ENCODE results near the gene AP1M2. TPM values are rescaled to one million over a fixed set of nuclear protein-coding genes. Genes with fewer than 3 reads are reported as not detected.
A peak's percentile ranks its signal among the peaks of the same experiment; 100 is the strongest.

AP1M2 gene
- total RNA-seq, 1 donor from 2014 or later, result 4.5 TPM

DNA sequence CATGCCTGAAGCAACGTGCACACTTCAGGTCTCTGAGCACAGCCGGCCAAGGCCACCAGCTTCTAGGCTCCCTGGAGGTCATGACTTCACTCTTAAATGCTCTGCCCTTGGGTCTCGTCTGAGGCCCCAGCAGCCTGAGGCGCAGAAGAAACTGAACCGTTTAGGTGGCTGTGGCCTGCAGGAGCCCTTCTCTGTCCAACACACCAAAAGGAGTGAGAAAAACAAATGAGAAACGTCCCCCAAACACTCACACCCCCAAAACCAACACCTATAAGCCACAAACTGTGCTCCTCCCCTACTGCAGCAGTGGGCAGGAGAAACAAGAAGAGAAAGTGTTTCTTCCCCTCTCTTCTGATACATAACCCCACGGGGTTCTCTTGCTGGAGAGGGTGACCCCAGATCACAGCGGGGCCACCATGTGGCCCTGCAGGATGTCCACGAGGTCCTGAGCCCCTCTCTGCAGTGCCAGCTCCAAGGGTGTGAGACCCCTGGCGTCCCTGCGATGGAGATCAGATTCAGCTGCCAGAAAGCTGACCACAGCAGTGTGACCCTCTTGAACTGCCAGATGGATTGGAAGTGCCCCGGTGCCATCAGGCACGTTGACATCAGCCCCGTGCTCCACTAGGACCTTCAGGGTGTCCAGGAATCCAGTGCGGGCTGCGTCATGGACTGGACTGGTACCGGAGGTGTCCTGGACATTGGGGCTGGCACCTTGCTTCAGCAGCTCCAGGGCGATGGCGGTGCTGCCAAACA, 20.3 kb downstream of the AP1M2 start:
- FAIRE-seq (no peak), DNase-seq (ENCODE audit: low read depth) (no peak)
- Histone ChIP-seq H3K79me2 (ENCODE audit: insufficient read depth, low read length) (peaks cover 27% of the 10 kb centered on the region), H3K4me3 (ENCODE audit: insufficient read depth, low read depth, low read length) (peak overlapping the region; percentile 60), H3K9me3 (ENCODE audit: insufficient read depth, low read depth, low read length) (no peaks in the 10 kb centered on the region), H3K4me1 (ENCODE audit: insufficient read depth, low read length) (peaks cover 25% of the 10 kb centered on the region), H3K4me2 (ENCODE audit: low read length) (peak overlapping the region; percentile 98), H3K36me3 (ENCODE audit: insufficient read depth, low read length) (no peaks in the 10 kb centered on the region), H3K27me3 (ENCODE audit: insufficient read depth, low read length) (no peaks in the 10 kb centered on the region), H3K9ac (ENCODE audit: low read length) (peak overlapping the region; percentile 68), H4K20me1 (ENCODE audit: insufficient read depth, low read length) (peaks cover 14% of the 10 kb centered on the region), H3K27ac (ENCODE audit: low read depth, low read length) (peak overlapping the region; percentile 15), H2AFZ (ENCODE audit: low read depth, low read length) (no peak overlapping the region)
- TF ChIP-seq, protein P1, sequence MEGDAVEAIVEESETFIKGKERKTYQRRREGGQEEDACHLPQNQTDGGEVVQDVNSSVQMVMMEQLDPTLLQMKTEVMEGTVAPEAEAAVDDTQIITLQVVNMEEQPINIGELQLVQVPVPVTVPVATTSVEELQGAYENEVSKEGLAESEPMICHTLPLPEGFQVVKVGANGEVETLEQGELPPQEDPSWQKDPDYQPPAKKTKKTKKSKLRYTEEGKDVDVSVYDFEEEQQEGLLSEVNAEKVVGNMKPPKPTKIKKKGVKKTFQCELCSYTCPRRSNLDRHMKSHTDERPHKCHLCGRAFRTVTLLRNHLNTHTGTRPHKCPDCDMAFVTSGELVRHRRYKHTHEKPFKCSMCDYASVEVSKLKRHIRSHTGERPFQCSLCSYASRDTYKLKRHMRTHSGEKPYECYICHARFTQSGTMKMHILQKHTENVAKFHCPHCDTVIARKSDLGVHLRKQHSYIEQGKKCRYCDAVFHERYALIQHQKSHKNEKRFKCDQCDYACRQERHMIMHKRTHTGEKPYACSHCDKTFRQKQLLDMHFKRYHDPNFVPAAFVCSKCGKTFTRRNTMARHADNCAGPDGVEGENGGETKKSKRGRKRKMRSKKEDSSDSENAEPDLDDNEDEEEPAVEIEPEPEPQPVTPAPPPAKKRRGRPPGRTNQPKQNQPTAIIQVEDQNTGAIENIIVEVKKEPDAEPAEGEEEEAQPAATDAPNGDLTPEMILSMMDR (IDR thresholded peaks at IDR 0.05; ENCODE audit: insufficient read depth, low read depth, low read length), result no peak
- no peak for TF ChIP-seq EZH2 (IDR thresholded peaks at IDR 0.05; ENCODE audit: insufficient read depth, low read length)
- peaks cover 9% of the 10 kb centered on the region for H3K4me1 Mint-ChIP-seq (ENCODE audit: low read depth, unreplicated experiment)
- peak overlapping the region; percentile 67 for H3K27ac Mint-ChIP-seq (ENCODE audit: unreplicated experiment)
- H3K9me3 Mint-ChIP-seq (ENCODE audit: unreplicated experiment), result no peaks in the 10 kb centered on the region
- H3K4me3 Mint-ChIP-seq (ENCODE audit: unreplicated experiment), result peak overlapping the region; percentile 88
- H3K27me3 Mint-ChIP-seq (ENCODE audit: low read depth, unreplicated experiment), result no peaks in the 10 kb centered on the region
- H3K36me3 Mint-ChIP-seq (ENCODE audit: low read depth, unreplicated experiment), result no peaks in the 10 kb centered on the region

DNA sequence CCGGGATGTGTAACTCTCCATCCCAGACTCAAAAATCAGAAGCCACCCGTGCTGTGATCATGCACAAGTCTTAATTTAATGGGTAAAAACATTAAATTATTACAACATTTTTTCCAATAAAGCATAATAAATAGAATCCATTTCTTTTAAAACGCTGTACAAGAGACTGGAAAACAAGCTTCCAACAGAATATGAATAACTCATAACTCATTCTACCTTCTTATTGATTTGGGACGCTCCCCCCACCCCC, 20.8 kb downstream of the AP1M2 start:
- H3K4me3 Mint-ChIP-seq (ENCODE audit: unreplicated experiment), result peak overlapping the region; percentile 88
- peaks cover 9% of the 10 kb centered on the region for H3K4me1 Mint-ChIP-seq (ENCODE audit: low read depth, unreplicated experiment)
- H4K20me1 ChIP-seq (ENCODE audit: insufficient read depth, low read length), result peaks cover 14% of the 10 kb centered on the region
- H3K79me2 ChIP-seq (ENCODE audit: insufficient read depth, low read length), result peaks cover 27% of the 10 kb centered on the region
- peak overlapping the region; percentile 68 for H3K9ac ChIP-seq (ENCODE audit: low read length)
- peaks cover 2% of the 10 kb centered on the region for H3K36me3 Mint-ChIP-seq (ENCODE audit: low read depth, unreplicated experiment)
- H3K36me3 ChIP-seq (ENCODE audit: insufficient read depth, low read length), result no peaks in the 10 kb centered on the region
- H3K27me3 Mint-ChIP-seq (ENCODE audit: low read depth, unreplicated experiment), result no peaks in the 10 kb centered on the region
- peak overlapping the region; percentile 98 for H3K4me2 ChIP-seq (ENCODE audit: low read length)
- no peaks in the 10 kb centered on the region for H3K9me3 ChIP-seq (ENCODE audit: insufficient read depth, low read depth, low read length)
- no peaks in the 10 kb centered on the region for H3K9me3 Mint-ChIP-seq (ENCODE audit: unreplicated experiment)
- H3K27ac Mint-ChIP-seq (ENCODE audit: unreplicated experiment), result peak overlapping the region; percentile 67
- H3K27ac ChIP-seq (ENCODE audit: low read depth, low read length), result peak overlapping the region; percentile 15
- TF ChIP-seq, protein P1 (IDR thresholded peaks at IDR 0.05; ENCODE audit: insufficient read depth, low read depth, low read length), result no peak
- no peak for TF ChIP-seq EZH2 (IDR thresholded peaks at IDR 0.05; ENCODE audit: insufficient read depth, low read length)
- DNase-seq (ENCODE audit: low read depth) (no peak), FAIRE-seq (no peak)
- peaks cover 25% of the 10 kb centered on the region for H3K4me1 ChIP-seq (ENCODE audit: insufficient read depth, low read length)
- H3K27me3 ChIP-seq (ENCODE audit: insufficient read depth, low read length), result no peaks in the 10 kb centered on the region
- H2AFZ ChIP-seq (ENCODE audit: low read depth, low read length), result peak overlapping the region; percentile 72
- peak overlapping the region; percentile 60 for H3K4me3 ChIP-seq (ENCODE audit: insufficient read depth, low read depth, low read length)
